Tibial nerve (tissue), 4 donors: Measurements from ENCODE around the gene URB1. TPM values are rescaled to one million over a fixed set of nuclear protein-coding genes. Genes with fewer than 3 reads are reported as not detected.

Experiments
- DNase-seq, 2 donors: peaks; one replicate each; pipeline ENCODE4 v3.0.0-alpha.2; 2019; ENCODE audit warnings: low spot score in 2 of 2
- H3K27ac ChIP-seq, 4 donors: fragments of 200-600 bp; sonication (generic) in 3 of 4; one replicate each; pipeline ENCODE4 v1.5.1; 2017 to 2019; ENCODE audit warnings: mild to moderate bottlenecking in 1 of 4
- H3K27me3 ChIP-seq, 2 donors: fragments of 200-600 bp; sonication (generic) in 1 of 2; one replicate each; pipeline versions ENCODE4 v1.5.1 to v1.6.0; 2017 to 2019
- H3K36me3 ChIP-seq, 3 donors: fragments of 200-600 bp; sonication (generic); one replicate each; pipeline ENCODE4 v1.5.1; 2018 to 2019
- H3K4me1 ChIP-seq, 4 donors: fragments of 200-600 bp; sonication (generic) in 3 of 4; one replicate each; pipeline ENCODE4 v1.5.1; 2017 to 2019
- H3K4me3 ChIP-seq, 4 donors: fragments of 200-600 bp; sonication (generic) in 3 of 4; one replicate each; pipeline ENCODE4 v1.5.1; 2017 to 2019; ENCODE audit warnings: mild to moderate bottlenecking in 1 of 4, moderate library complexity in 1 of 4
- H3K9me3 ChIP-seq, 4 donors: fragments of 200-600 bp; sonication (generic) in 3 of 4; one replicate each; pipeline ENCODE4 v1.5.1; 2017 to 2019
- CTCF ChIP-seq, 5 experiments: fragments of 200-600 bp in 3 of 5; fragments of 450-650 bp in 2 of 5; sonication (generic) in 3 of 5; IDR thresholded peaks; one replicate each; pipeline ENCODE4 v1.5.1; 2016 to 2019; ENCODE audit warnings: antibody characterized with exemption in 5 of 5, mild to moderate bottlenecking in 3 of 5, moderate library complexity in 2 of 5
- EP300 ChIP-seq, 2 donors: sonication (generic); formaldehyde crosslinking; IDR thresholded peaks; one replicate each; pipeline ENCODE4 v1.6.1; 2017; ENCODE audit warnings: antibody characterized with exemption in 2 of 2, mild to moderate bottlenecking in 1 of 2
- POLR2A ChIP-seq, 2 donors: fragments of 450-650 bp; IDR thresholded peaks; one replicate each; pipeline ENCODE4 v1.6.1; 2017; ENCODE audit warnings: antibody characterized with exemption in 2 of 2, mild to moderate bottlenecking in 2 of 2, moderate library complexity in 2 of 2
- whole genome bisulfite sequencing, 2 donors: methylation state at CpG; one replicate each; pipeline ENCODE4 v1.1.5; 2018; 5-methylcytosine and 5-hydroxymethylcytosine counted together
- total RNA-seq, 4 donors: library from RNA; depleted of rRNA; stranded (reverse); fragments of >200 nt; gene quantifications; one replicate each; pipeline ENCODE4 v1.1.0, GENCODE V29; 2016

The URB1 gene
- total RNA-seq, 4 donors from 2014 or later, result 18.6 to 29.4 (median 22.2) TPM

DNA sequence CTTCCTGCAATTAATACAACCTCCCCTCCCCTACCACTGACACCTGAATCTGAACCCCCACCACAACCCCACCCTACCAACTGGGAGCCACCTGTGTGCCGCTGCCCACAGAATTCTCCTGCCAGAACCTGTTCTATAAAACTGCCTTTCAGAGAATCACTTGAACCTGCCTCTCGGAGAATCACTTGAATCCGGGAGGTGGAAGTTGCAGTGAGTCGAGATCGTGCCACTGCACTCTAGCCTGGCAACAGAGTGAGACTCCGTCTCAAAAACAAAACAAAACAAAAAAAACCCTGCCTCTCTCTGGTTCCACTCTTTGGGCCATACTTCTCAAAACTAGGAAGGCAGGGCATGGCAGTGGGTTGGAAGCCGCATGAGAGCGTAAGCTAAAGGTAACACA lies 5.7 kb downstream of the URB1 start:
- no peaks in the 10 kb centered on the region for H3K9me3 ChIP-seq
- no peaks in the 10 kb centered on the region for H3K27me3 ChIP-seq
- H3K36me3 ChIP-seq, result peaks cover 0 to 28% (median 8%) of the 10 kb centered on the region in 3 donors
- no peak for DNase-seq
- 91 to 96% methylated on average over 8 of the region's 8 CpGs for WGBS, 2 donors
- H3K4me3 ChIP-seq, result no peak overlapping the region
- H3K4me1 ChIP-seq, result peaks cover 0 to 33% (median 3%) of the 10 kb centered on the region in 4 donors
- TF ChIP-seq POLR2A (IDR thresholded peaks at IDR 0.05) (no peak), CTCF (IDR thresholded peaks at IDR 0.05) (no peak), EP300 (IDR thresholded peaks at IDR 0.05) (no peak)
- H3K27ac ChIP-seq, result no peak overlapping the region

DNA sequence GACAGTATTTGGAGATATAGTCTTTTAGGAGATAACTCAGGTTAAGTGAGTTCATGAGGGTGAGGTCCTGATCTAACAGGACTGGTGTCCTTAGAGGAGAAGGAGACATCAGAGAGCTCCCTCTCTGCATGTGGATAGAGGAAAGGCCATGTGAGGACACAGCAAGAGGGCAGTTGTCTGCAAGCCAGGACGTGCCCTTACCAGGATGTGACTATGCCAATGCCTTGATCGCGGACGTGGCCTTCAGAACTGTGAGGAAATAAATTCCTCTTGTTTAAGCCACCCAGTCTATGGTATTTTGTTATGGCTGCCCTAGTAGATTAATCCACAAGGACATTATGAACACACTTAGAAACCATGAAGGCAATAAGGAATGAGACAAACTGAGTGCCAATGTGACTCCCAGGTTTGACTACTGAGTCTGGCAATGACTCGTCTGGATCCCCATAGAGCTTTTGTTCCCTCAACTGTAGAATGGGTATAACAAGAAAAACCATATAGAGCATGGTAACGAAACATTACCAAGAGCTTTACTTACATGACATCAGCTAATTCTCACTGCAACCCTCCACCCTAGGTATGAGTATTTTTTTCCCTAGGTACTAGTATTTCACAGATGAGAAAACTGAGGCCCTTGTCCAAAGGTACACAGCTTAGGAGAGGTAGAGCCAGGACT lies 6.5 kb downstream of the URB1 start:
- Histone ChIP-seq H3K27me3 (no peaks in the 10 kb centered on the region), H3K4me3 (no peak overlapping the region), H3K9me3 (no peaks in the 10 kb centered on the region), H3K36me3 (peaks cover 0 to 36% (median 8%) of the 10 kb centered on the region in 3 donors), H3K27ac (peak overlapping the region in 1 of 4 donors; percentile 21), H3K4me1 (peaks cover 0 to 24% (median 1%) of the 10 kb centered on the region in 4 donors)
- no peak for DNase-seq
- WGBS, 2 donors, result 57 to 60% methylated on average over 6 of the region's 6 CpGs
- TF ChIP-seq CTCF (IDR thresholded peaks at IDR 0.05) (no peak), EP300 (IDR thresholded peaks at IDR 0.05) (no peak), POLR2A (IDR thresholded peaks at IDR 0.05) (no peak)

DNA sequence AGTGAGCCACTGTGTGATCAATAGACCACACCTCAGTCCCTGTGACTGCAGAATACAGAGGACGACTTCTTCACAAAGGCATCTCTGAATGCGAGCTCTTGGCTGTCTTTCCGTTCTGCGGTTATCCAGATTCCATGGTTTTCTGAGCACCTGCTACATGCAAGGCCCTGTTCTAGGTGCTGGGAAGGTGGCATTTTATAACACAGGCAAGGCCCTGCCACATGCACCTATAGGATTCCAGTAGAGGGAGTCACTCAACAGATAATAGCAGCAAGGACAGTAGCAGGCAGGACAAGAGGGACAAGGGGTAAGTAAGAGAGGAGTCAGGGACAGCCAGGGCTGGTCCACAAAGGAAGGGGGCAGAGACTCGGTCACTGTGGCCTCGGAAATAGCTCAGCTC lies 9.0 kb downstream of the URB1 start:
- Histone ChIP-seq H3K36me3 (peaks cover 0 to 57% (median 8%) of the 10 kb centered on the region in 3 donors), H3K9me3 (no peaks in the 10 kb centered on the region), H3K27me3 (no peaks in the 10 kb centered on the region), H3K4me1 (peaks cover 0 to 9% (median 0%) of the 10 kb centered on the region in 4 donors), H3K27ac (no peak overlapping the region), H3K4me3 (no peak overlapping the region)
- no peak for DNase-seq
- TF ChIP-seq EP300 (IDR thresholded peaks at IDR 0.05), result no peak
- 91 to 94% methylated on average over 6 of the region's 6 CpGs for WGBS, 2 donors

DNA sequence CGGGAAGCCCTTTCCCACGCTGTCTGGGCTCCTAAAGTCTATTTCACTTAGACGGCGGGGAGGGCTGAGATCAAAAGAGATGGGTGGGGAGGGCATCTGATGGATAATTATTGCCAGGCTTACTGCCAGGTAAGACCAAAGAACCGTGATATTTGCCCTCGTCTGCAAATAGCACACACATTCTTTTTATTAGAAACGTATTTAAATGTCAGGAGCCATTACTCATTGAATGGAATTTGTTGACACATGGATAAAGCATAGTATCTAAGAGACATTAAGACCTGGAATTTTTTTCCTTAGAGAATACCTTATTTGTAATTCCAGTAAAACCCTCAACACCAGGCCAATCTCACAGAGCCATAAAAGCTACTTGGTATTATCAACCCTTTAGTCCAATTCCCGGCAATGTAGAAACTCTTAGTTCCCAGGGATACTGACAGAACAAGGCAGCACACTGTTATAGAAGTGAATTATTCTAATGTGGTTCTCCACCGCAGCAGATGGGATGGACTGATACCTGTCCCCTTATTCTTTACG lies 10.6 kb downstream of the URB1 start:
- peaks cover 0 to 70% (median 8%) of the 10 kb centered on the region in 3 donors for H3K36me3 ChIP-seq
- peaks cover 0 to 16% (median 0%) of the 10 kb centered on the region in 4 donors for H3K4me1 ChIP-seq
- peak overlapping the region in 1 of 4 donors; percentile 39 for H3K27ac ChIP-seq

GRCh38 chr21:32381571-32381970 lies 11.2 kb downstream of the URB1 start:
- H3K4me3 ChIP-seq, result no peak overlapping the region
- H3K27ac ChIP-seq, result peak overlapping the region in 1 of 4 donors; percentile 39
- peaks cover 0 to 71% (median 8%) of the 10 kb centered on the region in 3 donors for H3K36me3 ChIP-seq
- no peak for TF ChIP-seq EP300 (IDR thresholded peaks at IDR 0.05)
- TF ChIP-seq POLR2A (IDR thresholded peaks at IDR 0.05), result no peak
- no peak for TF ChIP-seq CTCF (IDR thresholded peaks at IDR 0.05)
- no peaks in the 10 kb centered on the region for H3K9me3 ChIP-seq
- no peak for DNase-seq
- H3K4me1 ChIP-seq, result peaks cover 0 to 14% (median 0%) of the 10 kb centered on the region in 4 donors
- H3K27me3 ChIP-seq, result no peaks in the 10 kb centered on the region
- 85% methylated on average over 6 of the region's 6 CpGs for WGBS, 2 donors

More for the DNA sequence above, 10.6 kb downstream of the URB1 start:
- DNase-seq, result no peak
- no peaks in the 10 kb centered on the region for H3K9me3 ChIP-seq
- WGBS, 2 donors, result 75 to 78% methylated on average over 10 of the region's 10 CpGs
- no peaks in the 10 kb centered on the region for H3K27me3 ChIP-seq
- TF ChIP-seq POLR2A (IDR thresholded peaks at IDR 0.05) (no peak), EP300 (IDR thresholded peaks at IDR 0.05) (no peak), CTCF (IDR thresholded peaks at IDR 0.05) (no peak)
- no peak overlapping the region for H3K4me3 ChIP-seq
